GM12878 (cell line): Measurements from ENCODE around the gene STXBP2.
"Not testable (repeated sequence)": the region's sequence is repeated elsewhere in the genome, so short reads cannot be mapped to it uniquely, and the experiment has no call there.

Experiments used
- EP300 ChIP-seq, 2 experiments: fragments of 150-350 bp in 1 of 2; IDR thresholded peaks; 2 replicates each; pipeline ENCODE4 v1.6.1; 2011 to 2012; ENCODE audit warnings: low read depth in 2 of 2, low read length in 2 of 2, borderline replicate concordance in 1 of 2, improper control_type of control experiment in 1 of 2, inconsistent platforms in 1 of 2; ENCODE audit not compliant: control insufficient read depth in 1 of 2
- ESRRA ChIP-seq: IDR thresholded peaks from 2 replicates; pipeline ENCODE4 v1.6.1; 2012; ENCODE audit warnings: mild to moderate bottlenecking, low read length, improper control_type of control experiment
- EZH2 ChIP-seq: IDR thresholded peaks from 2 replicates; pipeline ENCODE4 v1.6.1; 2012; ENCODE audit warnings: low read depth, mild to moderate bottlenecking, control low read depth, inconsistent platforms, low read length, borderline replicate concordance; ENCODE audit not compliant: control insufficient read depth
- JUNB ChIP-seq: IDR thresholded peaks from 2 replicates; pipeline ENCODE4 v1.6.1; 2016; ENCODE audit warnings: antibody characterized with exemption, mild to moderate bottlenecking
- PAX8 ChIP-seq: fragments of 450-650 bp; IDR thresholded peaks from 2 replicates; pipeline ENCODE4 v1.6.1; 2017; ENCODE audit warnings: mild to moderate bottlenecking, moderate library complexity
- POLR2A ChIP-seq: IDR thresholded peaks from 2 replicates; pipeline ENCODE4 v1.6.1; 2011; ENCODE audit warnings: low read depth, mild to moderate bottlenecking, low read length
- RAD21 ChIP-seq: IDR thresholded peaks from 2 replicates; pipeline ENCODE4 v1.6.1; 2011; ENCODE audit warnings: mild to moderate bottlenecking, low read depth, low read length, moderate library complexity; ENCODE audit not compliant: insufficient read depth
- SP1 ChIP-seq: IDR thresholded peaks from one replicate; pipeline ENCODE4 v1.6.1; 2011; ENCODE audit warnings: low read depth, low read length
- TF ChIP-seq, protein P1 (sequence below), 3 experiments: IDR thresholded peaks in 2 of 3; conservative IDR thresholded peaks in 1 of 3; 2 replicates each; pipeline ENCODE4 v1.5.1; 2011; ENCODE audit warnings: low read depth in 3 of 3, low read length in 3 of 3, mild to moderate bottlenecking in 3 of 3, control low read depth in 2 of 3, moderate library complexity in 2 of 3, inconsistent platforms in 1 of 3, mixed read lengths in 1 of 3; ENCODE audit not compliant: control insufficient read depth in 2 of 3, insufficient read depth in 1 of 3; ENCODE audit errors: extremely low read depth in 1 of 3

- not testable (repeated sequence) for TF ChIP-seq POLR2A; ESRRA; SP1; EP300 (IDR thresholded peaks at IDR 0.05; ENCODE audit: borderline replicate concordance in 1 of 2, control insufficient read depth in 1 of 2, low read depth in 2 of 2, low read length in 2 of 2); EZH2; PAX8; RAD21; JUNB
- TF ChIP-seq, protein P1, sequence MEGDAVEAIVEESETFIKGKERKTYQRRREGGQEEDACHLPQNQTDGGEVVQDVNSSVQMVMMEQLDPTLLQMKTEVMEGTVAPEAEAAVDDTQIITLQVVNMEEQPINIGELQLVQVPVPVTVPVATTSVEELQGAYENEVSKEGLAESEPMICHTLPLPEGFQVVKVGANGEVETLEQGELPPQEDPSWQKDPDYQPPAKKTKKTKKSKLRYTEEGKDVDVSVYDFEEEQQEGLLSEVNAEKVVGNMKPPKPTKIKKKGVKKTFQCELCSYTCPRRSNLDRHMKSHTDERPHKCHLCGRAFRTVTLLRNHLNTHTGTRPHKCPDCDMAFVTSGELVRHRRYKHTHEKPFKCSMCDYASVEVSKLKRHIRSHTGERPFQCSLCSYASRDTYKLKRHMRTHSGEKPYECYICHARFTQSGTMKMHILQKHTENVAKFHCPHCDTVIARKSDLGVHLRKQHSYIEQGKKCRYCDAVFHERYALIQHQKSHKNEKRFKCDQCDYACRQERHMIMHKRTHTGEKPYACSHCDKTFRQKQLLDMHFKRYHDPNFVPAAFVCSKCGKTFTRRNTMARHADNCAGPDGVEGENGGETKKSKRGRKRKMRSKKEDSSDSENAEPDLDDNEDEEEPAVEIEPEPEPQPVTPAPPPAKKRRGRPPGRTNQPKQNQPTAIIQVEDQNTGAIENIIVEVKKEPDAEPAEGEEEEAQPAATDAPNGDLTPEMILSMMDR (IDR thresholded peaks at IDR 0.05 in 2 of 3, conservative IDR thresholded peaks at IDR 0.05 in 1 of 3; ENCODE audit: control insufficient read depth in 2 of 3, extremely low read depth in 1 of 3, insufficient read depth in 1 of 3, low read depth in 3 of 3, low read length in 3 of 3), result not testable (repeated sequence)
Observed at GRCh38 chr19:7643629-7644549, 7.0 kb downstream of the STXBP2 start.
